Osteoblast (primary cell): ENCODE results near the gene HID1. TPM values are rescaled to one million over a fixed set of nuclear protein-coding genes. Genes with fewer than 3 reads are reported as not detected.

Experiments
- DNase-seq: peaks from one replicate; pipeline ENCODE4 v3.0.0; 2011; ENCODE audit warnings: low spot score, mixed read lengths; ENCODE audit not compliant: insufficient read length; ENCODE audit errors: missing footprints
- H2AFZ ChIP-seq: 2 replicates; pipeline ENCODE4 v1.6.0; 2011; ENCODE audit warnings: mild to moderate bottlenecking, low read length
- H3K27ac ChIP-seq: 2 replicates; pipeline ENCODE4 v1.5.1; 2011; ENCODE audit warnings: mild to moderate bottlenecking, low read depth, low read length, moderate library complexity
- H3K27me3 ChIP-seq: 2 replicates; pipeline ENCODE4 v1.6.0; 2012; ENCODE audit warnings: mild to moderate bottlenecking, control low read depth, inconsistent platforms, low read length, moderate library complexity; ENCODE audit not compliant: insufficient read depth
- H3K36me3 ChIP-seq: 2 replicates; pipeline ENCODE4 v1.5.1; 2011; ENCODE audit warnings: mild to moderate bottlenecking, low read length, control low read depth, moderate library complexity; ENCODE audit not compliant: insufficient read depth
- H3K4me1 ChIP-seq: 2 replicates; pipeline ENCODE4 v1.5.1; 2011; ENCODE audit warnings: mild to moderate bottlenecking, low read length, control low read depth, moderate library complexity; ENCODE audit not compliant: insufficient read depth
- H3K4me2 ChIP-seq: 2 replicates; pipeline ENCODE4 v1.6.0; 2011; ENCODE audit warnings: mild to moderate bottlenecking, low read length; ENCODE audit not compliant: insufficient read depth
- H3K4me3 ChIP-seq: fragments of 200-600 bp; sonication (generic); 3 replicates; pipeline ENCODE4 v1.5.1; 2012; ENCODE audit warnings: mild to moderate bottlenecking, low read length, inconsistent platforms; ENCODE audit not compliant: insufficient read depth
- H3K79me2 ChIP-seq: 2 replicates; pipeline ENCODE4 v1.6.0; 2012; ENCODE audit warnings: mild to moderate bottlenecking, low read length, control low read depth, inconsistent platforms; ENCODE audit not compliant: insufficient read depth
- H3K9me3 ChIP-seq: 2 replicates; pipeline ENCODE4 v1.5.1; 2011; ENCODE audit warnings: low read depth, low read length, control low read depth
- H4K20me1 ChIP-seq: 2 replicates; pipeline ENCODE4 v1.6.0; 2012; ENCODE audit warnings: mild to moderate bottlenecking, low read length, control low read depth; ENCODE audit not compliant: insufficient read depth
- CTCF ChIP-seq: IDR thresholded peaks from 2 replicates; pipeline ENCODE4 v1.5.1; 2011; ENCODE audit warnings: mild to moderate bottlenecking, low read depth, low read length, moderate library complexity; ENCODE audit errors: extremely low read depth
- total RNA-seq: library from RNA; depleted of rRNA; stranded (reverse); fragments of >200 nt; gene quantifications from 2 replicates; pipeline ENCODE4 v1.2.3, GENCODE V29; 2012

The HID1 gene
- total RNA-seq, 1 donor, result 0.36 TPM

DNA sequence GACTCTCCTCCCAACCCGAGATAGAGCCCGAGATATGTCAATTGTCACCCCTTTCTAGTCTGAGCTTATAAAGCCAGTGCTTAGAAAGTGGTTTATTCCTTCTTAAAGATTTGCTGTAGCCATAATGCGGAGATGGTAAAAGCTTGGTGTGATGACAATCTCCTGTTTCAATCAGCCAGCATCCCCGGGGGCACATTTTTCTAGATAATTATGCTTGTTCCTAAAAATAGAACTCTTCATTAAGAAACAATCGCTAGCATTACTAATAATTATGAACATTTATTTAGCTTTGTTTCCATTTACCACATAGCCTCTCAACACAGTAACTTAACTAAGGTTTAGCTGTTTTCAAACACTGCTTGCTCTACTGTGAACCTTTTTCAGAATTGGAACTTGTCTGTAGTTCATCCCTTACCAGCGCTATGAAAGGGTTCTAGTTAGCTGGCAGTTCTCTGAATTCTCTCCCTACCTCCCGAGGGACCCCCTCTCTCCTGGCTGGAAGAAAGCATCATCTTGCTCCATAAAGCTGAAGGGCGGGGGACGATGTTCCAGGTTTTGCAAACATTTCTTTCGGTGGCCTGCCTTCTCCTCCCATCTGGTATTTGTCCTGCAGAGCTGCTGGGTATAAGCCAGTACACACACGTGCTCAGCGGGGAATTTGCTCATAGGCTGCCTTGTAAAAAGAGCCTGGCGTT, 39.0 kb upstream of the HID1 start:
- no peaks in the 10 kb centered on the region for H3K27me3 ChIP-seq

DNA sequence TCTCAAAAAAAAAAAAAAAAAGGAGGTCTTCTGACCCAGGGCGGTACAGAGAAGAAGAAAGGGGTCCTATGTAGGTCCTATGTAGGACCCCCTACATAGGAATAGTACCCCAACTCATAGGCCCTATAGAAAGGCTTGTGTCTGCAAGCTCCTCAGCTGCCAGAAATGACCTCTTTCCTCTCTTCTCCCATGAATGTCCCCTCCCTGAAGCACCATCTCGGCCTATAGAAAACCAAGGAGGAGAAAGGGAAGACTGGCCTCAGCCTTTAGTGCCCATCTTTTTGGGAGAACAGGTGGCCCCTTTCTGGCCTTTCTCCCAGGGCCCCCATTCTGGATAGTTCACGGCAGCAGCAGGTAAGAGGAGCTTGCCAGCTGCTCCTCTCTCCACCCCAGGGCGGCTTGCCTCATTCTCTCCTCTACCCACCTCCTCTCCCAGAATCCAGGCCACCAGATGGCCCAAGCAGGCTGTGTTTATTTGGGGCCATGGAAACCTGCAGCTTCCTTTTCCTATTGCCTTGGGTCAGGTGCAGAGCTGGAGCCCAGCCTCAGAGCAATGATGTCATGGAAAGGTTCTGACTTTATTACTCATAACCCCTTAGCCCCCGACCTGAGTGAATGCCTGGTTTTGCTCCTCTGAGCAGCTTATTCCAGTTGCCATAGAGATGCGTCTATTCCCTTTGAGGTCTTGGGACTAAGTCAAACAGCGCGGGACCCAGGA, 38.3 kb upstream of the HID1 start:
- H3K36me3 ChIP-seq, result no peaks in the 10 kb centered on the region
- H3K4me2 ChIP-seq, result peak overlapping the region; percentile 100
- H3K4me1 ChIP-seq, result peaks cover 21% of the 10 kb centered on the region
- peak overlapping the region; percentile 60 for H3K27ac ChIP-seq
- H3K4me3 ChIP-seq, result no peak overlapping the region
- H2AFZ ChIP-seq, result no peak overlapping the region
- no peaks in the 10 kb centered on the region for H3K9me3 ChIP-seq
- peaks cover 22% of the 10 kb centered on the region for H3K79me2 ChIP-seq
- no peak for DNase-seq
- TF ChIP-seq CTCF, result no peak
- H4K20me1 ChIP-seq, result no peaks in the 10 kb centered on the region
- H3K27me3 ChIP-seq, result no peaks in the 10 kb centered on the region

More for the DNA sequence above, 39.0 kb upstream of the HID1 start:
- H3K79me2 ChIP-seq, result peaks cover 25% of the 10 kb centered on the region
- H2AFZ ChIP-seq, result peak overlapping the region; percentile 84
- H4K20me1 ChIP-seq, result no peaks in the 10 kb centered on the region
- peak overlapping the region; percentile 60 for H3K27ac ChIP-seq
- H3K4me1 ChIP-seq, result peaks cover 21% of the 10 kb centered on the region
- peaks cover 3% of the 10 kb centered on the region for H3K36me3 ChIP-seq
- TF ChIP-seq CTCF, result no peak
- no peaks in the 10 kb centered on the region for H3K9me3 ChIP-seq
- H3K4me3 ChIP-seq, result peak overlapping the region; percentile 96
- DNase-seq, result peak; percentile 96
- H3K4me2 ChIP-seq, result peak overlapping the region; percentile 100

GRCh38 chr17:75009139-75009724, 36.7 kb upstream of the HID1 start:
- peaks cover 5% of the 10 kb centered on the region for H3K36me3 ChIP-seq
- DNase-seq, result no peak
- TF ChIP-seq CTCF, result no peak
- H3K27ac ChIP-seq, result no peak overlapping the region
- no peak overlapping the region for H3K4me3 ChIP-seq
- H3K27me3 ChIP-seq, result no peaks in the 10 kb centered on the region
- H4K20me1 ChIP-seq, result peaks cover 2% of the 10 kb centered on the region
- no peaks in the 10 kb centered on the region for H3K9me3 ChIP-seq
- H3K79me2 ChIP-seq, result peaks cover 13% of the 10 kb centered on the region
- no peak overlapping the region for H3K4me2 ChIP-seq
- no peak overlapping the region for H2AFZ ChIP-seq
- H3K4me1 ChIP-seq, result peaks cover 21% of the 10 kb centered on the region

- Histone ChIP-seq H3K4me1 (peaks cover 15% of the 10 kb centered on the region), H3K27me3 (no peaks in the 10 kb centered on the region), H2AFZ (no peak overlapping the region), H4K20me1 (peaks cover 2% of the 10 kb centered on the region), H3K4me2 (no peak overlapping the region), H3K9me3 (no peaks in the 10 kb centered on the region), H3K4me3 (no peak overlapping the region), H3K36me3 (peaks cover 5% of the 10 kb centered on the region), H3K79me2 (peaks cover 7% of the 10 kb centered on the region), H3K27ac (no peak overlapping the region)
- no peak for DNase-seq
- TF ChIP-seq CTCF, result no peak
These were observed 35.8 kb upstream of the HID1 start for GRCh38 chr17:75008373-75008772.
